GM11168 (cell line): ENCODE data around the gene HDDC2.

ENCODE experiments used
- in situ Hi-C: fragments of 300-500 bp; cut with MboI; formaldehyde crosslinking; loops from one replicate; pipeline ENCODE4 v1.12.0; 2022; ENCODE audit warnings: low sequenced_read_pairs; ENCODE audit not compliant: unreplicated experiment

Gene HDDC2

GRCh38 chr6:125248136-125248535 is 53.6 kb downstream of the HDDC2 start:
- in situ Hi-C loops, result no loop called here

- in situ Hi-C loops, result no loop called here
Observed at GRCh38 chr6:125246566-125246965, 55.2 kb downstream of the HDDC2 start.

- in situ Hi-C loops, result no loop called here
Observed at GRCh38 chr6:125245523-125246264, 56.1 kb downstream of the HDDC2 start.

GRCh38 chr6:125245109-125245508 is 56.7 kb downstream of the HDDC2 start:
- in situ Hi-C loops, result no loop called here

- in situ Hi-C loops, result no loop called here
Observed at GRCh38 chr6:125237764-125238163, 64.0 kb downstream of the HDDC2 start.

GRCh38 chr6:125236536-125237327 is 65.0 kb downstream of the HDDC2 start:
- in situ Hi-C loops, result no loop called here

GRCh38 chr6:125233202-125233601 is 68.6 kb downstream of the HDDC2 start:
- in situ Hi-C loops, result no loop called here

- in situ Hi-C loops, result no loop called here
Observed at GRCh38 chr6:125232466-125232865, 69.3 kb downstream of the HDDC2 start.

- in situ Hi-C loops, result no loop called here
Observed at GRCh38 chr6:125231574-125232343, 70.0 kb downstream of the HDDC2 start.

- in situ Hi-C loops, result no loop called here
Observed at GRCh38 chr6:125231133-125231532, 70.6 kb downstream of the HDDC2 start.

- in situ Hi-C loops, result no loop called here
Observed at GRCh38 chr6:125230674-125231073, 71.1 kb downstream of the HDDC2 start.

GRCh38 chr6:125228981-125229479 is 72.7 kb downstream of the HDDC2 start:
- in situ Hi-C loops, result no loop called here

- in situ Hi-C loops, result no loop called here
Observed at GRCh38 chr6:125227244-125227643, 74.5 kb downstream of the HDDC2 start.
